C1 segment of cervical spinal cord (tissue), 14 donors: ENCODE results near the gene BCL6B.
"Not testable (repeated sequence)": the region's sequence is repeated elsewhere in the genome, so short reads cannot be mapped to it uniquely, and the experiment has no call there.

Experiments
- DNase-seq, 14 donors: peaks; one replicate each; lab custom pipeline; 2025; lab: John Stamatoyannopoulos, UW

Gene BCL6B

GRCh38 chr17:7027335-7027734 is 4.5 kb downstream of the BCL6B start:
- DNase-seq, result no peak

DNA sequence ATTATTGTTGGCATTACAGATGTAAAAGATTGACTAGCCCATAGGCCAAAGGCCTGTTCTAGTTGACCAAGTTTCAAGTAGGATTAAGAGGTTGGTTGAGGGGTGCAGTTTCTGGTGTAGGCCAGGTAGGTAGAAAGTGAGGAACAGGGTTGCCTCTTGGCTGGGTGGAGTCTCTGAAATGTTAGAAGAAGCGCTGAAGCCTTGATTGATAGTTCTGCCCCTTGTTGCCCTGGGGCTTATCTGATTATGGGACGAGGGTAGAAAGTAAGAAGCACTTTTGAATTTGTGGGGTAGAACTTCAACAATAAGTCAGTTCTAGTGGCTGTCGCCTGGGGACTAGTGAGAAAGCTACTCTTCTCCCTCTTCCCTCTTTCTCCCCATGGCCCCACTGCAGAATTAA is 6.2 kb downstream of the BCL6B start:
- DNase-seq, result no peak

DNA sequence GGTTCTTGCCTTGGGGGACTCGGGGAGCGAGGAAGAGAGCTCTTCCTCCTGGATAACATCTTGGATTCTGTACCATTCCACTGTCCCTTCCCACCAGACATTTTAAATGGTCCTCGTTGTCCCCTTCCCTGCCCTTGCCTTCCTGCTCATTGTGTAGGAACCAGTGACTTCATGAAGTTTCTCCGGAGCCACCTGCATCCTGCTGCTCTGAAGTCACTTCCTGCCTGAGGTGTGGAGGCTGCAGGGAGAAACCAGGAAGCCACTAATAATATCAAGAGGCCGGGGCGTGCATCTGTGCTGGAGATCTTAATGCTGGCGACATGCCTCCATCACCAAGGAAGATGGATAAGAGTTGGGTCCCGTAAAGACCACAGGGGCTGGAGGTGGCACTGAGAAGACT is 6.8 kb downstream of the BCL6B start:
- no peak for DNase-seq

DNA sequence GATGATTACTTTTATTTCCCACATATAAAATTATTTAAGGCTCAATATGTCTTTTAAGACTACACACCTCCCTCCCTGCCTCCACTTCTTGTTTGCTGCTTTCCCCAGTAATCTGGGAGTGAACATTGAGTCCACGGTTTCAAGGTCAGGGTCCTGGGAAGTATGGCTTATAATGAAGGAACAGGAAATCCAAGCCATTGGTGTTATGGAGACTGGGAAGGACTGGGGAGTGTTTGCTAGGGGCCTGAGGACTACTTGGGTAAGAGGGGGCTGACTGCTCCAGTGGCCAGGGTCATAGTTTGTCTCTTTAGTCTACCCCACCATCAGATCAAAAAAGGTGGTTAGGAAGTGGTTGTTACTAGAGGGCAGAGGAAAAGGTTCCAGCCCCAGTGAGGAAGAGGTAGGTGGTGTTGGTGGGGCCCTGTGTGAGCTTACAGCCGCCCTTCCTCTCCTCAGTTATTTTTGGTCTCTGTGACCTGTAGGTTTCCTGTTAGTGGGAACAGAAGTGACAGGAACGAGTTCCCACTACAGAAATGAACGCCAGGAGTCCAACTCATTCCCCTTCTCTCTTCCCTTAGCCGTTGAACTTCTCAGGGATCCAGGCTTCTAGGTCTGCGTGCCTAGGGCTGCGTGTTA is 12.2 kb downstream of the BCL6B start:
- DNase-seq, result no peak

DNA sequence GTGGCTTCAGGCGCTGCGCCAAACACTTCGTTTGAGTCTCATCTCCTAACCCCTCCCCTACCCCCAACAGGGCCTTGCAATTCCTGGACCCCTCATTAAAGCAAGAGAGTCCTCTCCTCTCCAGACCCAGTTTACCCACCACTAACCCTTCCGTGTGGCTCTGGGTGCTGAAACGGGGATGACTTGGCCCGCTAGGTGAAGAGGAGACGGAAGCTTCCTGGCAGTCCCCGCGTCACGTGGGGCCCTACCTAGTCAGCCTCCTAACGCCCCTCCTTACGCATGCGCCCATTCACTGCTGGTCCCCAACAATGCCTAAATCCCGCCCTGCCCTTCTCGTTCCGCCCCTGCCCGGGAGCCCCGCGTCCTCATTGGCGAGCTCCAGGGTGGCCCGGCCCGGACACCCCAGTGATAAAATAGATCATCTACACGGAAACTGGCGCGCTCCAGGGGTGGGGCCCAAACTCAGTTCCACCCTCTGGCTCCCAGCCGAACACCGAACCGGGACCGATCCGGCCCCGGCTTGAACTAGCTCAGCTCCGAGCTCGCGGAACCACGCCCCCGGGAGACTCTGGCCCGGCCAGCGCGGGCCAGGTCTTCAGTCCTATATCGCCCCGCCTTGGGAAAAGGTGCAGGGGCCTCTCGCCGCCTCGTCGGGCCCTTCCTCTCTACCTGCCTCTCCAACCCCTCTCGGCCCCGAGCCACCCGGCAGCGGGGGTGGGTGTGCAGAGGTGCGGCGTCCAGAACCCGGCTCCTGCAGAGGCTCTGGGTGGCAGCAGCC is 12.9 kb downstream of the BCL6B start, which contains the start of gene SLC16A13:
TSS of gene SLC16A13 (plus strand) at position 425 of the 778 bp plus-strand sequence. CDS start 368 bp downstream, outside the sequence.
- DNase-seq, result peak; percentile 32 to 97 (median 86)

- DNase-seq, result no peak
Observed at GRCh38 chr17:7038025-7038862, 15.4 kb downstream of the BCL6B start.

DNA sequence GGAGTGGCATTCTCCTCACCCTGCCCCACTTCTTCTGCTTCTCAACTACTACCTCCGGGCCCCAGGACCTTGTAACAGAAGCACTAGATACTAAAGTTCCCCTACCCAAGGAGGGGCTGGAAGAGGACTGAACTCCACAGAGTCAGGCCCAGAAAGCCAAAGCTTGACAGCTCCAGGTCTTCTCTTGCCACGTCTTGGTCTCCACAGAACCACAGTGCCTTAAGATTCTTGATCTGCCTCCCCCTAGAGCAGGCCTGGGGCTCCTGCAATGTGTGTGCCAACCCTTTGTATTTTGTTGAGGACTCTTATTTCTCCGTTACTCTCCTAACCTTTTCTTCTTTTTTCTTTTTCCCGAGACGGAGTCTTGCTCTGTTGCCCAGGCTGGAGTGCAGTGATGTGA is 17.0 kb downstream of the BCL6B start:
- no peak for DNase-seq

- DNase-seq, result peak in 1 of 14 donors; percentile 7
Observed at GRCh38 chr17:7041607-7042500, 19.0 kb downstream of the BCL6B start.

GRCh38 chr17:7042501-7043181 is 19.8 kb downstream of the BCL6B start:
- peak in 2 of 14 donors; percentile 22 to 29 for DNase-seq

- no peak for DNase-seq
Observed at GRCh38 chr17:7043182-7043496, 20.3 kb downstream of the BCL6B start.

GRCh38 chr17:7043497-7044198 is 20.8 kb downstream of the BCL6B start, which contains the start of gene SLC16A11:
SLC16A11 (minus strand) TSS chr17:7044092; CDS start chr17:7043513, 579 bp downstream.
- DNase-seq, result peak in 2 of 14 donors; percentile 26 to 51

DNA sequence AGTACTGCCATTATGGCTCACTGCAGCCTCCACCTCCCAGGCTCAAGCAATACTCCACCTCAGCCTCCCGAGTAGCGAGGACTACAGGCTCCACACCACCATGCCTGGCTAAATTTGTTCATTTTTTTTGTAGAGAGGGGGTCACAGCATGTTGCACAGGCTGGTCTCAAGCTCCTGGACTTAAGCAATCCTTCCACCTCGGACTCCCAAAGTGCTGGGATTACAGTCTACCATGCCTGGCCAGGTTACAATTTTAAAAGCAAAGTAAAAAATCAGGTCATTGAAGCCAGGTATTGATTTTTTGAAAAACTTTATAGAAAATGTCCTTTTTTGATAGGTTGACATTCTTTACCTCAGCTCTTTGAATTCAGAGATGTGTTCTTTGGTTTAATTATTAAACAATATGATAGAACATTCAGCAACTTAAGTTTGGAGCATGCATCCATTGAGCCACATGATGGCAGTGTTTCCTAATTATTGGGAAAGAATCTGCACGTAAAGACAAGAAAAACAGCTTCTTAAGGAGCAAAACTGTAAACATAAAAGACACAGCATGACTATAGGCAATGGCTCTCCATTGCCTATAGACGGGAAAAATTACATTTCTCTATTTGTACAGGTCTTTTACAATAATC is 22.8 kb downstream of the BCL6B start:
- DNase-seq, result peak in 1 of 14 donors; percentile 80

DNA sequence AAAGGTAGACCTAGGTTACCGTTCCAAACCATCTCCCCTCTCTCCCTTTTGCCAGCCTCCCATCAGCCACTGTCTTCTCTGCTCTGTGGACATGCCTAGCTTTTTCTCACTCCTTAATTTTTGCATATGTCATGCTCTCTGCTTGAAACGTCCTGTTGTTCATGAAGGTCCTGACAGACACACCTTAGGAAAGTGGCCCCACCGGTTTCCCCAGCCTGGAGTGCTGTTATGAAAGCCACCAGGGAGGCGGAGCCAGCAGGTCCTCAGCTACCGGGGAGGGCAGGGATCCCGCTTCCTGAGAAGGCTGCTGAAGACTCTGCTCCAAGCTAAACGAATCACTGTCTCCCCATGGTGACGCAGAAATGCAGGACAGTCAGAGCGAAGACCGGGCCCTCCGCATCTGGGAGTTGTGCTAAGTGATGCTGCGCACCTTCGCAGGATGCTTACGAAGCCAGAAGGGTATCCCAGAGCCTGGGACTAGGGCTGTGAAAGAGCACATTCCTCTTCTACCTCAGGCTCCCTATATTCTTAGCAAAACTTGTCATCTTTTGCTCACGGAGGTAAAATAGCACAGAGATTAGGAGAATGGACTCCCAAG is 23.4 kb downstream of the BCL6B start:
- DNase-seq, result peak in 2 of 14 donors; percentile 9 to 81

DNA sequence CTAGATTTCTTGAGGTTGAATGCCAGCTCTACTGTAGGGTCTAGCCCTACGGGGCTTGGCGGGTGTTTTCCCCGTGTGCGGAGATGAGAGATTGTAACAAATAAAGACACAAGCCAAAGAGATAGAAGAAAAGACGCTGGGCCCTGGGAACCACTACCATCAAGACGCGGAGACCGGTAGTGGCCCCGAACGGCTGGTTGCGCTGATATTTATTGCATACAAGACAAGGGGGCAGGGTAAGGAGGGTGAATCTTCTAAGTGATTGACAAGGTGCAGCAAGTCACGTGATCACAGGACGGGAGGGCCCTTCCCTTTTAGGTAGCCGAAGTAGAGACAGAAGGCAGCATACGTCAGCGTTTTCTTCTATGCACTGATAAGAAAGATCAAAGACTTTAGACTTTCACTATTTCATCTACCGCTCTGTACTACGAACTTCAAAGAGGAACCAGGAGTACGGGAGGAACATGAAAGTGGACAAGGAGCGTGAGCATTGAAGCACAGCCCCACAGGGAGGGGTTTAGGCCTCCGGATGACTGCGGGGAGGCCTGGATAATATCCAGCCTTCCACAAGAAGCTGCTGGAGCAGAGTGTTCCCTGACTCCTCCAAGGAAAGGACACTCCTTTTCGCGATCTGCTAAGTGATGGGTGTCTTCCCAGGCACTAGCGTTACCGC is 24.0 kb downstream of the BCL6B start:
- peak in 2 of 14 donors; percentile 8 to 86 for DNase-seq

- no peak for DNase-seq
Observed at GRCh38 chr17:7047566-7047965, 24.7 kb downstream of the BCL6B start.

DNA sequence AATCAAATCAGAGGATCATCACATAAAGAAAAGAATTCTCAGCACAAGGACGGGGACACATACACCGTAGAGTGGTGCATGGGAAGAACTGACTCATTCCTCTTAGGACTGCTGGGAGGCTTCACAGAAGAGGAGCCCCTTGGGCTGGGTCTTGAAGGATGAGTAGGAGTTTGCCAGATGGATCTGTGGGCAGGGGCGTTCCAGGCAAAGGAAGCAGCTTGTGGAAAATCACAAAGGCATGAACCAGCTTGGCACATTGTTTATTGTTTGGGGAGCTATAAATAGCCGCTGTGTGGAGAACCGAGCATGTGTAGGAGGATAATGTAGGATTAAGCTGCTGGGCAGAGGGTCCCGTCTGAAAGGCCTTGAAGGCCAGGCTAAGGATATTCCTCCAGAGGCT is 26.1 kb downstream of the BCL6B start:
- no peak for DNase-seq

- DNase-seq, result not testable (repeated sequence)
Observed at GRCh38 chr17:7050583-7050982, 27.7 kb downstream of the BCL6B start.

DNA sequence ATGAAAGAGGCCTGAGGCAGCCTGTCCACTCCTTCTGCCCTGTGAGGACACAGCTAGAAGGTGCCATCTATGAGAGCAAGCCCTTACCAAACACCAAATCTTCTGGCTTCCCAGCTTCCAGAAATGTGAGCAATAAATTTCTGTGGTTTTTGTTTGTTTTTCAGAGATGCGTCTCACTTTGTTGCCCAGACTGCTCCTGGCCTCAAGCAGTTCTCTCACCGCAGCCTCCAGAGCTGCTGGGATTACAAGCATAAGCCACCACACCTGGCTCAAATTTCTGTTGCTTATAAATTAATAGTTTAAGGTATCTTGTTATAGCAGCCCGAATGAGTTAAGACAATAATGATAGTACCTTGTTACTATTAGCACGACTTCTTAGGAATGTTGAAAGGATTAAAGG is 33.5 kb downstream of the BCL6B start:
- no peak for DNase-seq
